WI38 (cell line): Measurements from ENCODE around the gene TRNP1.

Source experiments
- H3K4me3 ChIP-seq: 2 replicates; pipeline ENCODE4 v1.5.1; 2011; ENCODE audit warnings: low read depth, mild to moderate bottlenecking, control low read depth, low read length
- TF ChIP-seq, protein P1 (sequence below): IDR thresholded peaks from 2 replicates; pipeline ENCODE4 v1.5.1; 2012; ENCODE audit warnings: low read depth, mild to moderate bottlenecking, control low read depth, low read length

Gene TRNP1

DNA sequence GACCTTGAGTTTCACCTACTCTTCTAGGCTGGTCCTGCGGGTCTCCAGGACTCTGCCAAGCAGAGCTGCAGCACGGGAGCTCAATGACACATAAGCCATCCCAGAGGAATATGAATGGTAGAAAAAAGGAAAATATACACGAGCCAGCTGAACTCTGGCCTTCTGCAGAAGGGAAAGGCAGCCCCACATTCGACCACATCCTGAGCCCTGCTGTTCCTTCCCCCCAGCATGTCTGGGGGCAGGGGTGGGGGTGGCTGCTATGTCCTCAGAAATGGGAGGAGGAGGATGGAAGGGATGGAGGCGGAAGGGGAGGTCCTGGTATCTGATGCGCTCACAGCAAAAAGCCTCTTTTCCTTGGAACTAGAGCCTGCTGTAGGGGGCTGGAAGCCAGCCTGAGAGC is 21.1 kb upstream of the TRNP1 start:
- TF ChIP-seq, protein P1, sequence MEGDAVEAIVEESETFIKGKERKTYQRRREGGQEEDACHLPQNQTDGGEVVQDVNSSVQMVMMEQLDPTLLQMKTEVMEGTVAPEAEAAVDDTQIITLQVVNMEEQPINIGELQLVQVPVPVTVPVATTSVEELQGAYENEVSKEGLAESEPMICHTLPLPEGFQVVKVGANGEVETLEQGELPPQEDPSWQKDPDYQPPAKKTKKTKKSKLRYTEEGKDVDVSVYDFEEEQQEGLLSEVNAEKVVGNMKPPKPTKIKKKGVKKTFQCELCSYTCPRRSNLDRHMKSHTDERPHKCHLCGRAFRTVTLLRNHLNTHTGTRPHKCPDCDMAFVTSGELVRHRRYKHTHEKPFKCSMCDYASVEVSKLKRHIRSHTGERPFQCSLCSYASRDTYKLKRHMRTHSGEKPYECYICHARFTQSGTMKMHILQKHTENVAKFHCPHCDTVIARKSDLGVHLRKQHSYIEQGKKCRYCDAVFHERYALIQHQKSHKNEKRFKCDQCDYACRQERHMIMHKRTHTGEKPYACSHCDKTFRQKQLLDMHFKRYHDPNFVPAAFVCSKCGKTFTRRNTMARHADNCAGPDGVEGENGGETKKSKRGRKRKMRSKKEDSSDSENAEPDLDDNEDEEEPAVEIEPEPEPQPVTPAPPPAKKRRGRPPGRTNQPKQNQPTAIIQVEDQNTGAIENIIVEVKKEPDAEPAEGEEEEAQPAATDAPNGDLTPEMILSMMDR, result no peak
- no peak overlapping the region for H3K4me3 ChIP-seq

DNA sequence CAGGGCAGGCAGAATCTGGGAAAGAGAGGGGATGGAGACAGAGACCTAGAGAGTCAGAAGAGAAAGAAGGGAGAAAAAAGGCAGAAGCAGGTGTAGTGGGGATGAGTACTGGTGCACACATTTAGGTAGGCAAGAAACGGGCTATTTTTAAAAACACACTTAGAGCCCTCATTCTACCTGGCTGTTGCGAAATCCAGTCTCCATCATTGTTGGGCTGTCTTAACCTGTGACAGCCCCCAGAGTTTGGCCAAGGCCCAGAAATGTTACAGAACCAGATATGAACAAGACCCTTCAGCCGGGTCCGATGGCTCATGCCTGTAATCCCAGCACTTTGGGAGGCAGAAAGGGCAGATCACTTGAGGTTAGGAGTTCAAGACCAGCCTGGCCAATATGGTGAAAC is 20.7 kb upstream of the TRNP1 start:
- no peak overlapping the region for H3K4me3 ChIP-seq
- TF ChIP-seq, protein P1, result no peak

DNA sequence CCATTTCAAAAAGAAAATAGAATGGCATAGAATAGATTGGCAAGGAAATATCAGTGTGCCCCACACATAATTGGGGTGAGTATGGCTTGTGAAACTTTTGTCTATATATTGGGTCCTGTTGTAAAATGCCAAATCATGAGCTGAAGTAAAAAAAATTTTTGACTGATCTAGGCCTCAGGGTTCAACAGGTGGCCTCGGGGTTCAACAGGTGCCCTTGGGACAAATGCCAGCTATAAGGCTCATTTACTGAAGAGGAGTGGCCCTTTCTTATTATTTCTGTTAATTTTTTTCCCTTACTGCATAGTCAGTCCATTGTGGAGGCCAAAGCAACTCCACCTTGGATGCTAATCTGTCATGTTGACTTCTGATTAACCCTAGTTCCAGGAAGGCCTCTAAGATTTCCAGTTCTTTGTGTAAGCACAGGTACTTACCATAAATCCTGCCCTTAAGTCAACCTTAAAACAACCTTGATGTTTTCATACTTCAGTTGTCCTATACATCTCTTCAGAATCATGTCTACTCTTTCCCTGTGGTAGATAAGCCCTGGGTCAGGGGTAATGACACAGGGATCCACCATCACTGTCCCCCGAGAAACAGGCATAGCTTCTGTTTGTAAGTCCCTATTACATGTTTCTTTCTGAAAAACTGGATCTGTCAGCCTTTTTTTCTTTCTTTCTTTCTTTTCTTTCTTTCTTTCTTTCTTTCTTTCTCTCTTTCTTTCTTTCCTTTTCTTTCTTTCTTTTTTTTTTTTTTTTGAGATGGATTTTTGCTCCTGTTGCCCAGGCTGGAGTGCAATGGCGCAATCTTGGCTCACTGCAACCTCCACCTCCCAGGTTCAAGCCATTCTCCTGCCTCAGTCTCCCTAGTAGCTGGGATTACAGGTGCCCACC is 16.6 kb upstream of the TRNP1 start:
- no peak overlapping the region for H3K4me3 ChIP-seq
- TF ChIP-seq, protein P1, result no peak

DNA sequence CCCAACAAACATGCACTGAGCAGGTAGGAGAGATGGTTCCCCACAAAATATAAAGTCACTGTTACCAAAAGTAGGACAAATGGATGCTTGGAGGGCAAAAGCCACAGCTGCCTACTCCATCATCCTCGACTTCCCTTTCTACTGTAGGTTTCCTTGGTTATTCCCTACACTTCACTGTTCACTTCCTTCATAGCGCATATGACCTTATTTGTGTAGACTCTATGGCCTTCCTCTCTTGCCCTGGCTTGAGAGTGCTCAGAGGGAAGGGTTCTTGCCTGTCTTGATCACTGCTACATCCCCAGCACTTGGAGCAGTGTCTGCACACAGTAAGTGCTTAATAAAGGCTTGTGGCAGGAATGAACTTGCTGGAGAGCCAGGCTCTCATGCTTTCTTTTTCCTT is 14.6 kb upstream of the TRNP1 start:
- TF ChIP-seq, protein P1, result no peak
- no peak overlapping the region for H3K4me3 ChIP-seq

DNA sequence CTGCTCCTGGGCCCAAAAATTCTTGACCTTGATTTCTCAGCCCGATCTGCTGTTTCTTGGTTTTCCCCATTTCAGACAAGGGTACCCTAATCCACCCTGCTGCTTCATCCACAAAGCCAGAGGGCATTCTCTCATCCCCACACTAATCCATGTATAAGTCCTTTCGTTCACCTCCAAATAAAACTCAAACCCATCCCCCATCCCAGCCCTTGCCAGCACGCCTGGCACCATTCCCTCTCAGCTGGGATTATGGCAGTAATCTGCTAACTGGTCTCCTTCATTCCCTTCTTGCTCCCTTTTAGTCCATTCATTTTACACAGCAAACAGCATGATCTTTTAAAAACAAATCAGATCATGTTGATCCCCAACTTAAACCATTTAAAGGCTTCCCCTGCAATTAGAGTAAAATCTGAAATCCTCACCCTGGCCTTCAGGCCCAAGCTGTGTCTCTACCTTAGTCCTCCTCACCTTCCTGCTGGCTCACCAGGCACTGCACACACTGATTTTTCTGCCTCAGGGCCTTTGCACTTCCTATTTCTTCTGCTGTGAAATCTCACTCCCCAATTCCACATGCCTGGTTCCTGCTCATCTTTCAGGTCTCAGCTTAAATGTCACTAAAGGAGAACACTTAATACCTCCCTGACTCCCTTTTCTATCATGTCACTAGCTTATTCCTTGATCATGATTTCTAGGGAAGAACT is 12.2 kb upstream of the TRNP1 start:
- TF ChIP-seq, protein P1, result no peak
- no peak overlapping the region for H3K4me3 ChIP-seq

DNA sequence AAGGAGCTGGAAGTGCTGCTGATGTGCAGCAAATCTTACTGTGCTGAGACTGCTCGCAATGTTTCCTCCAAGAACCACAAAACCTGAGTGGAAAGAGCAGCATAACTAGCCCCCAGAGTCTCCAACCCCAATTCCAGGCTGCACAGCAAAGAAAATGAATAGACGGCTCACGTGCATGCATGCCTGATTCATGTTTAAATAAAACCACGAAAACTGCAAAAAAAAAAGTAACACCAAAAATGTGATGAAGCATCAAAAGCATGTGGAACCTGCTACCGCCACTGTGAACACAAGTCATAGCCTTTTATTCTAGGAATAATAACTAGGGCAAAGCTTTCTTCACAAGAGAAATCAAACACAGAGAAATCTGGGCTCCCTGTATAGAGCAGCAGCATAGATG is 9.6 kb upstream of the TRNP1 start:
- TF ChIP-seq, protein P1, result no peak

DNA sequence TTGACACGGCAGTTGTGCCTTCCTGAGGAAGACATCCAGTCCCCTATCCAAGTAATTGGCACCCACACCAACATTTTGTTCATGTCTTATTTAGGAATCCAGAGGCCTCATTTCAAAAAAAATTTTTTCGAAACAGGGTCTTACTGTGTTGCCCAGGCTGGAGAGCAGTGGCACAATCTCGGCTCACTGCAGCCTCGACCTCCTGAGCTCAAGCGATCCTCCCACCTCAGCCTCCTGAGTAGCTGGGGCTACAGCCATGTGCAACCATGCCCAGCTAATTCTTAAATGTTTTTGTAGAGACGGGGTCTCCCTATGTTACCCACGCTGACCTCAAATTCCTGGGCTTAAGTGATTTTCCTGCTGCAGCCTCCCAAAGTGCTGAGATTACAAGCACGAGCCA is 9.2 kb upstream of the TRNP1 start:
- TF ChIP-seq, protein P1, result no peak
- H3K4me3 ChIP-seq, result no peak overlapping the region

More for the DNA sequence above, 9.6 kb upstream of the TRNP1 start:
- H3K4me3 ChIP-seq, result no peak overlapping the region
